Upper lobe of left lung (tissue), 6 donors: ENCODE results near the gene PNPLA6. TPM values are rescaled to one million over a fixed set of nuclear protein-coding genes. Genes with fewer than 3 reads are reported as not detected.
A peak's percentile ranks its signal among the peaks of the same experiment; 100 is the strongest.

Experiments
- ATAC-seq, 2 donors: fragments of 200-7000 bp; cut with Tn5 transposase; one replicate each; pipeline ENCODE4 v1.9.1; 2022; ENCODE audit warnings: mild to moderate bottlenecking in 2 of 2, moderate library complexity in 2 of 2; ENCODE audit not compliant: low FRiP score in 2 of 2
- DNase-seq, 2 donors: peaks; one replicate each; pipeline ENCODE4 v3.0.0-alpha.2; 2019 to 2020
- H3K27ac ChIP-seq, 4 donors: fragments of 200-600 bp; sonication (generic); one replicate each; pipeline ENCODE4 v1.5.1; 2016 to 2019
- H3K27me3 ChIP-seq, 4 donors: fragments of 200-600 bp; sonication (generic); one replicate each; pipeline ENCODE4 v1.5.1; 2017 to 2019
- H3K36me3 ChIP-seq, 4 donors: fragments of 200-600 bp; sonication (generic); one replicate each; pipeline ENCODE4 v1.5.1; 2016 to 2019
- H3K4me1 ChIP-seq, 4 donors: fragments of 200-600 bp; sonication (generic); one replicate each; pipeline ENCODE4 v1.5.1; 2018 to 2019
- H3K4me3 ChIP-seq, 4 donors: fragments of 200-600 bp; sonication (generic); one replicate each; pipeline ENCODE4 v1.5.1; 2017 to 2019; ENCODE audit warnings: mild to moderate bottlenecking in 2 of 4, moderate library complexity in 1 of 4
- H3K9me3 ChIP-seq, 4 donors: fragments of 200-600 bp; sonication (generic); one replicate each; pipeline ENCODE4 v1.5.1; 2018 to 2019
- EP300 ChIP-seq, 4 donors: sonication (generic); formaldehyde crosslinking; IDR thresholded peaks; one replicate each; pipeline ENCODE4 v1.5.1; 2017; ENCODE audit warnings: antibody characterized with exemption in 4 of 4, control low read depth in 2 of 4
- POLR2A ChIP-seq, 4 donors: fragments of 450-650 bp; IDR thresholded peaks; one replicate each; pipeline ENCODE4 v1.5.1; 2016 to 2017; ENCODE audit warnings: antibody characterized with exemption in 4 of 4, mild to moderate bottlenecking in 2 of 4
- POLR2AphosphoS5 ChIP-seq, 2 donors: sonication (generic); formaldehyde crosslinking; IDR thresholded peaks; one replicate each; pipeline ENCODE4 v1.5.1; 2017; ENCODE audit warnings: antibody characterized with exemption in 2 of 2
- WGBS, 2 donors: methylation state at CpG; one replicate each; pipeline ENCODE4 v1.1.5; 2017 to 2018; 5-methylcytosine and 5-hydroxymethylcytosine counted together
- total RNA-seq, 6 donors: library from RNA; depleted of rRNA in 4 of 6; stranded (reverse); fragments of >200 nt in 4 of 6; gene quantifications; one replicate each; pipeline versions ENCODE4 v1.1.0 to v1.2.1, GENCODE V29; 2016 to 2021
- TF ChIP-seq, protein P1 (sequence below), 6 experiments: fragments of 450-650 bp in 4 of 6; fragments of 200-600 bp in 2 of 6; sonication (generic) in 2 of 6; IDR thresholded peaks; one replicate each; pipeline ENCODE4 v1.5.1; 2016 to 2019; ENCODE audit warnings: antibody characterized with exemption in 6 of 6
- donor health status: DM: no; HTN: no; CAD: no; lungs with moderate emphysema.
- donor health status: DM: no; HTN: yes; CAD: no; lungs with severe emphysema.

Gene PNPLA6
- total RNA-seq, 6 donors from 2014 or later: 125 to 412 (median 328) TPM

DNA sequence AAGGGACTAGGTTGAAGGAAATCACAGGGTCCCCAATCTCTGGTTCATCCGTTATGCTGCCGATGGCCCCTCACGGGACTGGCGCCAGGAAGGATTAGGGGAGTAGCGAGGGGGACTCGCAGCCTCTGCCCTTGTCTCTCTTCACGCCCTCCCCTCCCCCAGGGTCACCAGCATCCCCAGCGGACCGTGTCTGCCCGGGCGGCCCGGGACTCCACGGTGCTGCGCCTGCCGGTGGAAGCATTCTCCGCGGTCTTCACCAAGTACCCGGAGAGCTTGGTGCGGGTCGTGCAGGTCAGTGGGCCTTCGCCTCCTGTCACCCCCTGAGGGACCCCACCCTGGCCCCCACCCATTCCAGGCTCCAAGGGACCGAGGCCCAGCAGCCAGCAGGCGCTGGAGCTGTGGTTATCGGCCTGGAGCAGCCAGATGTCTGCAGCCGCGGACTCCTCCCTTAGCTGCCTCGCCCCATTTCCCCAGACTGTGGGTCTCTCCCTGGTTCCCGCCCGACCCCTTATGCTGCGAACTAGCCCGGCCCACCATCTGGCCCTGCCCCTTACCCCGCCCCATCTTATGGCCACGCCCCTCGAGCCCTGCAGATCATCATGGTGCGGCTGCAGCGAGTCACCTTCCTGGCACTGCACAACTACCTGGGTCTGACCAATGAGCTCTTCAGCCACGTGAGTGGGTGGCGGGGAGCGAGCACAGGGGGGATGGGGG is 5.4 kb downstream of the PNPLA6 start:
- Histone ChIP-seq H3K27me3 (no peaks in the 10 kb centered on the region), H3K27ac (no peak overlapping the region), H3K4me3 (no peak overlapping the region), H3K36me3 (peaks cover 23 to 87% (median 58%) of the 10 kb centered on the region in 4 donors), H3K4me1 (peaks cover 6 to 14% (median 10%) of the 10 kb centered on the region in 4 donors), H3K9me3 (no peaks in the 10 kb centered on the region)
- WGBS, 2 donors: 92 to 94% methylated on average over 28 to 37 of the region's 39 CpGs
- ATAC-seq (peak; percentile 8 to 20), DNase-seq (peak in 1 of 2 donors; percentile 83)
- TF ChIP-seq EP300 (IDR thresholded peaks at IDR 0.05) (no peak), POLR2A (IDR thresholded peaks at IDR 0.05) (no peak), POLR2AphosphoS5 (IDR thresholded peaks at IDR 0.05) (no peak)
- TF ChIP-seq, protein P1, sequence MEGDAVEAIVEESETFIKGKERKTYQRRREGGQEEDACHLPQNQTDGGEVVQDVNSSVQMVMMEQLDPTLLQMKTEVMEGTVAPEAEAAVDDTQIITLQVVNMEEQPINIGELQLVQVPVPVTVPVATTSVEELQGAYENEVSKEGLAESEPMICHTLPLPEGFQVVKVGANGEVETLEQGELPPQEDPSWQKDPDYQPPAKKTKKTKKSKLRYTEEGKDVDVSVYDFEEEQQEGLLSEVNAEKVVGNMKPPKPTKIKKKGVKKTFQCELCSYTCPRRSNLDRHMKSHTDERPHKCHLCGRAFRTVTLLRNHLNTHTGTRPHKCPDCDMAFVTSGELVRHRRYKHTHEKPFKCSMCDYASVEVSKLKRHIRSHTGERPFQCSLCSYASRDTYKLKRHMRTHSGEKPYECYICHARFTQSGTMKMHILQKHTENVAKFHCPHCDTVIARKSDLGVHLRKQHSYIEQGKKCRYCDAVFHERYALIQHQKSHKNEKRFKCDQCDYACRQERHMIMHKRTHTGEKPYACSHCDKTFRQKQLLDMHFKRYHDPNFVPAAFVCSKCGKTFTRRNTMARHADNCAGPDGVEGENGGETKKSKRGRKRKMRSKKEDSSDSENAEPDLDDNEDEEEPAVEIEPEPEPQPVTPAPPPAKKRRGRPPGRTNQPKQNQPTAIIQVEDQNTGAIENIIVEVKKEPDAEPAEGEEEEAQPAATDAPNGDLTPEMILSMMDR (IDR thresholded peaks at IDR 0.05): no peak

DNA sequence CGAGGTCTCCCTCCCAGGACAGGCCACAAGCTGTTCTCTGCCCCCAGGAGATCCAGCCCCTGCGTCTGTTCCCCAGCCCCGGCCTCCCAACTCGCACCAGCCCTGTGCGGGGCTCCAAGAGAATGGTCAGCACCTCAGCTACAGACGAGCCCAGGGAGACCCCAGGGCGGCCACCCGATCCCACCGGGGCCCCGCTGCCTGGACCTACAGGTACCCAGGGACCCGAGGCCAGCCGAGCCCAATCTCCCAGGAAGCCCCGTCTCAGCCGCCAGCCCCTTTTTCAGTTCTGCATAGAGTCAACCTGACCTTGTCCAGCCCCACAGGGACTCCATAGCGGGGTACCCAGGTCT is 5.9 kb downstream of the PNPLA6 start:
- TF ChIP-seq EP300 (IDR thresholded peaks at IDR 0.05) (no peak), POLR2AphosphoS5 (IDR thresholded peaks at IDR 0.05) (no peak), POLR2A (IDR thresholded peaks at IDR 0.05) (no peak)
- TF ChIP-seq, protein P1 (IDR thresholded peaks at IDR 0.05): no peak
- WGBS, 2 donors: 92 to 97% methylated on average over 7 to 15 of the region's 15 CpGs
- peaks cover 23 to 87% (median 58%) of the 10 kb centered on the region in 4 donors for H3K36me3 ChIP-seq
- no peaks in the 10 kb centered on the region for H3K9me3 ChIP-seq
- no peak for ATAC-seq
- no peak overlapping the region for H3K4me3 ChIP-seq
- no peaks in the 10 kb centered on the region for H3K27me3 ChIP-seq
- peaks cover 2 to 9% (median 5%) of the 10 kb centered on the region in 4 donors for H3K4me1 ChIP-seq
- DNase-seq: peak in 1 of 2 donors; percentile 76
- H3K27ac ChIP-seq: no peak overlapping the region

DNA sequence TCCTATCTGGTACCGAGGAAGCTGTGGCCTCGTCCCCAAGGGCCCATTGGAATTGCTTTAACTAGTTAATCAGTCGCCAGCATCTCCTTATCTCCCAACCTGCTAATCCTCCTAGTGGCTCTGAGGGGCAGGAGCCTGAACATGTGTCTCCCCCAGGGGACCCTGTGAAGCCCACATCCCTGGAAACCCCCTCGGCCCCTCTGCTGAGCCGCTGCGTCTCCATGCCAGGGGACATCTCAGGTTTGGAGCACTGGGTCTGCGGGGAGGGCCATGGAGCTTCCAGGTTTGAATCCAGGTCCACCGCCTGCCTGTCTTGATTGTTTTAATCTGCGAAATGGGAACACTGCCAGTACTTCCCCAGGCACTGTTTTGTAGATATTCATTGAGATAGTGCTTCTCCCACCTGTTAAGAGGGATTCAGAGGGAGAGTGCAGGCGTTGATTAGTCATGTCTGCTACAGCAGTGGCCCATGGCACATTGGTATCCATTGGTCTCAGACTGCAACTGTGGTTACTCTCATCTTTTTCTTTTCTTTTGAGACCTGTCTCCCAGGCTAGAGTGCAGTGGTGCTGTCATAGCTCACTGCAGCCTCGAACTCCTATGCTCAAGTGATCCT is 6.4 kb downstream of the PNPLA6 start:
- no peak for DNase-seq
- Histone ChIP-seq H3K4me1 (peaks cover 0 to 5% (median 3%) of the 10 kb centered on the region in 4 donors), H3K36me3 (peaks cover 23 to 86% (median 57%) of the 10 kb centered on the region in 4 donors), H3K9me3 (no peaks in the 10 kb centered on the region), H3K27ac (no peak overlapping the region), H3K4me3 (no peak overlapping the region), H3K27me3 (no peaks in the 10 kb centered on the region)
- TF ChIP-seq POLR2AphosphoS5 (IDR thresholded peaks at IDR 0.05) (no peak), EP300 (IDR thresholded peaks at IDR 0.05) (no peak), POLR2A (IDR thresholded peaks at IDR 0.05) (no peak)
- TF ChIP-seq, protein P1 (IDR thresholded peaks at IDR 0.05): no peak
- 94 to 95% methylated on average over 7 to 11 of the region's 11 CpGs for WGBS, 2 donors
- ATAC-seq: no peak

DNA sequence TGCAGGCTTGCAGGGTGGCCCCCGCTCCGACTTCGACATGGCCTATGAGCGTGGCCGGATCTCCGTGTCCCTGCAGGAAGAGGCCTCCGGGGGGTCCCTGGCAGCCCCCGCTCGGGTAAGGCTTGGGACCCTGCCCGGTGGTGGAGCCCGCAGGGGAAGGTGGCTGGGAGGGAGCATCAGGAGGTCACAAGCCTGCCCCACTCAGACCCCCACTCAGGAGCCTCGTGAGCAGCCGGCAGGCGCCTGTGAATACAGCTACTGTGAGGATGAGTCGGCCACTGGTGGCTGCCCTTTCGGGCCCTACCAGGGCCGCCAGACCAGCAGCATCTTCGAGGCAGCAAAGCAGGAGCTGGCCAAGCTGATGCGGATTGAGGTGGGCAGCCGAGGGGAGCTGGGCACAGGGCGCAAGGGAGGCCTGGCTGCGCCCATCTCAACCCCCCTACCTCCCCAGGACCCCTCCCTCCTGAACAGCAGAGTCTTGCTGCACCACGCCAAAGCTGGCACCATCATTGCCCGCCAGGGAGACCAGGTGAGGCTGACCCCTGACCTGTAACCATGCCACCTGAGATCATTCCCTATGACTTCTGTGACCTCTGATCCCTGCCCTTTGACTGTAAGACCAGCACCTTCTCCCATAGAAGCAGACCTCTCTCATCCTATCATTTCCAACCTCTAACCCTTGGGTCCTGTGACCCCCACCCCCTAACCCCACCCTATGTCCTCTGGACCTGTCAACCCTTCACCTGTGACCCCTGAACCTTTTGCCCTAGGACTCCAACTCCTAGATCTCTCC is 7.2 kb downstream of the PNPLA6 start:
- WGBS, 2 donors: 95 to 97% methylated on average over 17 to 23 of the region's 24 CpGs
- peak overlapping the region in 2 of 4 donors; percentile 67 to 81 for H3K27ac ChIP-seq

More for the DNA sequence above, 7.2 kb downstream of the PNPLA6 start:
- Histone ChIP-seq H3K9me3 (no peaks in the 10 kb centered on the region), H3K4me3 (no peak overlapping the region), H3K36me3 (peaks cover 23 to 77% (median 52%) of the 10 kb centered on the region in 4 donors), H3K4me1 (peaks cover 0 to 4% (median 3%) of the 10 kb centered on the region in 4 donors), H3K27me3 (no peaks in the 10 kb centered on the region)
- TF ChIP-seq, protein P1 (IDR thresholded peaks at IDR 0.05): no peak
- TF ChIP-seq POLR2A (IDR thresholded peaks at IDR 0.05) (no peak), EP300 (IDR thresholded peaks at IDR 0.05) (no peak), POLR2AphosphoS5 (IDR thresholded peaks at IDR 0.05) (no peak)
- ATAC-seq (no peak), DNase-seq (no peak)
